SU-DHL-6 (cell line): ENCODE measurements around the gene COQ4.

Experiments
- CTCF ChIP-seq: fragments of 200-600 bp; sonication (generic); IDR thresholded peaks from one replicate; pipeline ENCODE4 v1.5.1; 2017; ENCODE audit warnings: antibody characterized with exemption, mild to moderate bottlenecking, low read length, moderate library complexity; ENCODE audit not compliant: insufficient read depth, poor library complexity, severe bottlenecking
- EZH2phosphoT487 ChIP-seq: fragments of 200-600 bp; sonication (generic), shearing (Covaris generic); conservative IDR thresholded peaks from 2 replicates; pipeline ENCODE4 v1.6.1; 2018; ENCODE audit warnings: mild to moderate bottlenecking, antibody characterized with exemption, low read length, moderate library complexity, mixed read lengths

DNA sequence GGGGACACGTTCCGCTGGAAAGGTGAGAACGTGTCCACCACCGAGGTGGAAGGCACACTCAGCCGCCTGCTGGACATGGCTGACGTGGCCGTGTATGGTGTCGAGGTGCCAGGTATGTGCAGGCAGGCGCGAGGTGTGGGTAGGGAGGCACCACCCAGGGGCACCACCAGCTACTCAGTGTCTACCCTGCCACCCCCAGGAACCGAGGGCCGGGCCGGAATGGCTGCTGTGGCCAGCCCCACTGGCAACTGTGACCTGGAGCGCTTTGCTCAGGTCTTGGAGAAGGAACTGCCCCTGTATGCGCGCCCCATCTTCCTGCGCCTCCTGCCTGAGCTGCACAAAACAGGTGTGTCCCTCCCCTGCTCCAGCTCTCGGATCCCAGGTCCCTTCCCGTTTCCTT is 32.8 kb downstream of the COQ4 start:
- TF ChIP-seq CTCF: no peak
- TF ChIP-seq EZH2phosphoT487: no peak
